SJCRH30 (cell line): ENCODE results near the gene SEC14L6. TPM values are rescaled to one million over a fixed set of nuclear protein-coding genes. Genes with fewer than 3 reads are reported as not detected.
"Not testable (repeated sequence)": the region's sequence is repeated elsewhere in the genome, so short reads cannot be mapped to it uniquely, and the experiment has no call there.

Experiments used
- DNase-seq, 2 experiments: peaks; one replicate each; pipeline ENCODE4 v3.0.0-alpha.2; 2015 to 2020
- H3K27ac ChIP-seq: fragments of 250-450 bp; sonication (Bioruptor Pico); 2 replicates; pipeline ENCODE4 v1.5.1; 2020; ENCODE audit warnings: mild to moderate bottlenecking, moderate library complexity
- H3K27me3 ChIP-seq: fragments of 250-450 bp; sonication (Bioruptor Pico); 2 replicates; pipeline ENCODE4 v1.5.1; 2020; ENCODE audit warnings: mild to moderate bottlenecking, moderate library complexity
- H3K36me3 ChIP-seq: fragments of 250-450 bp; sonication (Bioruptor Pico); 2 replicates; pipeline ENCODE4 v1.5.1; 2020; ENCODE audit warnings: mild to moderate bottlenecking, moderate library complexity
- H3K4me1 ChIP-seq: fragments of 250-450 bp; sonication (Bioruptor Pico); 2 replicates; pipeline ENCODE4 v1.5.1; 2020; ENCODE audit warnings: mild to moderate bottlenecking, moderate library complexity
- H3K4me3 ChIP-seq: fragments of 250-450 bp; sonication (Bioruptor Pico); 2 replicates; pipeline ENCODE4 v1.5.1; 2020; ENCODE audit warnings: mild to moderate bottlenecking, moderate library complexity
- H3K9me3 ChIP-seq: fragments of 250-450 bp; sonication (Bioruptor Pico); replicated peaks from 2 replicates; pipeline ENCODE4 v1.5.1; 2020; ENCODE audit warnings: mild to moderate bottlenecking, moderate library complexity
- total RNA-seq: library from RNA; depleted of rRNA; stranded (reverse); fragments of >200 nt; shearing (Covaris generic); gene quantifications from 2 replicates; pipeline ENCODE4 v1.2.3, GENCODE V29; 2014

The SEC14L6 gene
- total RNA-seq, 1 experiment from 2014 or later: not detected

- H3K9me3 ChIP-seq: no peaks in the 10 kb centered on the region
These were observed 10.7 kb upstream of the SEC14L6 start for GRCh38 chr22:30557243-30557642.

GRCh38 chr22:30556388-30556787, 9.8 kb upstream of the SEC14L6 start:
- H3K4me1 ChIP-seq: no peaks in the 10 kb centered on the region
- no peaks in the 10 kb centered on the region for H3K27me3 ChIP-seq
- no peak overlapping the region for H3K27ac ChIP-seq
- H3K36me3 ChIP-seq: no peaks in the 10 kb centered on the region
- no peaks in the 10 kb centered on the region for H3K9me3 ChIP-seq
- no peak overlapping the region for H3K4me3 ChIP-seq
- no peak for DNase-seq

More at GRCh38 chr22:30557243-30557642, 10.7 kb upstream of the SEC14L6 start:
- Histone ChIP-seq H3K27ac (no peak overlapping the region), H3K36me3 (no peaks in the 10 kb centered on the region), H3K27me3 (no peaks in the 10 kb centered on the region), H3K4me3 (no peak overlapping the region), H3K4me1 (no peaks in the 10 kb centered on the region)
- DNase-seq: no peak

GRCh38 chr22:30555282-30556210, 9.0 kb upstream of the SEC14L6 start:
- H3K9me3 ChIP-seq: no peaks in the 10 kb centered on the region
- no peak overlapping the region for H3K4me3 ChIP-seq
- H3K36me3 ChIP-seq: no peaks in the 10 kb centered on the region
- H3K27me3 ChIP-seq: no peaks in the 10 kb centered on the region
- no peak for DNase-seq
- H3K4me1 ChIP-seq: no peaks in the 10 kb centered on the region
- no peak overlapping the region for H3K27ac ChIP-seq

GRCh38 chr22:30553971-30554370, 7.4 kb upstream of the SEC14L6 start:
- Histone ChIP-seq H3K27ac (no peak overlapping the region), H3K27me3 (no peaks in the 10 kb centered on the region), H3K4me1 (no peaks in the 10 kb centered on the region), H3K4me3 (no peak overlapping the region), H3K36me3 (no peaks in the 10 kb centered on the region), H3K9me3 (no peaks in the 10 kb centered on the region)
- no peak for DNase-seq

GRCh38 chr22:30552719-30553118, 6.2 kb upstream of the SEC14L6 start:
- Histone ChIP-seq H3K4me1 (no peaks in the 10 kb centered on the region), H3K27me3 (no peaks in the 10 kb centered on the region), H3K4me3 (no peak overlapping the region), H3K27ac (no peak overlapping the region), H3K36me3 (no peaks in the 10 kb centered on the region), H3K9me3 (no peaks in the 10 kb centered on the region)
- DNase-seq: no peak

- not testable (repeated sequence) for H3K9me3 ChIP-seq, H3K4me1 ChIP-seq
These were observed 5.3 kb upstream of the SEC14L6 start for GRCh38 chr22:30551813-30552212.

GRCh38 chr22:30547188-30547587, 647 bp upstream of the SEC14L6 start:
- Histone ChIP-seq H3K36me3 (no peaks in the 10 kb centered on the region), H3K4me1 (no peaks in the 10 kb centered on the region), H3K9me3 (no peaks in the 10 kb centered on the region), H3K4me3 (no peak overlapping the region), H3K27ac (no peak overlapping the region), H3K27me3 (no peaks in the 10 kb centered on the region)
- DNase-seq: no peak

More at GRCh38 chr22:30551813-30552212, 5.3 kb upstream of the SEC14L6 start:
- not testable (repeated sequence) for H3K36me3 ChIP-seq, H3K27ac ChIP-seq, H3K4me3 ChIP-seq, DNase-seq, H3K27me3 ChIP-seq

- H3K4me3 ChIP-seq: no peak overlapping the region
These were observed 3.7 kb downstream of the SEC14L6 start for GRCh38 chr22:30542811-30543188.

GRCh38 chr22:30541961-30542810, 4.4 kb downstream of the SEC14L6 start:
- H3K4me1 ChIP-seq: no peaks in the 10 kb centered on the region
- no peak for DNase-seq
- no peak overlapping the region for H3K27ac ChIP-seq
- H3K36me3 ChIP-seq: no peaks in the 10 kb centered on the region
- H3K27me3 ChIP-seq: no peaks in the 10 kb centered on the region
- H3K4me3 ChIP-seq: no peak overlapping the region
- H3K9me3 ChIP-seq: no peaks in the 10 kb centered on the region

More at GRCh38 chr22:30542811-30543188, 3.7 kb downstream of the SEC14L6 start:
- no peak for DNase-seq
- H3K4me1 ChIP-seq: no peaks in the 10 kb centered on the region
- H3K9me3 ChIP-seq: no peaks in the 10 kb centered on the region
- no peak overlapping the region for H3K27ac ChIP-seq
- H3K27me3 ChIP-seq: no peaks in the 10 kb centered on the region
- H3K36me3 ChIP-seq: no peaks in the 10 kb centered on the region

- not testable (repeated sequence) for H3K27ac ChIP-seq, DNase-seq, H3K4me3 ChIP-seq, H3K27me3 ChIP-seq, H3K9me3 ChIP-seq, H3K36me3 ChIP-seq, H3K4me1 ChIP-seq
These were observed 5.0 kb downstream of the SEC14L6 start for GRCh38 chr22:30541511-30541910.

- Histone ChIP-seq H3K4me1 (no peaks in the 10 kb centered on the region), H3K9me3 (no peaks in the 10 kb centered on the region), H3K36me3 (no peaks in the 10 kb centered on the region), H3K27ac (no peak overlapping the region), H3K27me3 (no peaks in the 10 kb centered on the region), H3K4me3 (no peak overlapping the region)
- DNase-seq: no peak
These were observed 7.2 kb downstream of the SEC14L6 start for GRCh38 chr22:30539368-30539767.

GRCh38 chr22:30538280-30538679, 8.3 kb downstream of the SEC14L6 start:
- Histone ChIP-seq H3K4me1 (no peaks in the 10 kb centered on the region), H3K27ac (no peak overlapping the region), H3K9me3 (no peaks in the 10 kb centered on the region), H3K36me3 (no peaks in the 10 kb centered on the region), H3K27me3 (no peaks in the 10 kb centered on the region), H3K4me3 (no peak overlapping the region)
- DNase-seq: no peak

GRCh38 chr22:30537083-30537731, 9.3 kb downstream of the SEC14L6 start:
- DNase-seq: no peak
- Histone ChIP-seq H3K36me3 (no peaks in the 10 kb centered on the region), H3K4me1 (no peaks in the 10 kb centered on the region), H3K27me3 (no peaks in the 10 kb centered on the region), H3K9me3 (no peaks in the 10 kb centered on the region), H3K27ac (no peak overlapping the region), H3K4me3 (no peak overlapping the region)

- DNase-seq: no peak
- H3K4me3 ChIP-seq: no peak overlapping the region
- H3K27ac ChIP-seq: no peak overlapping the region
- no peaks in the 10 kb centered on the region for H3K4me1 ChIP-seq
- H3K9me3 ChIP-seq: no peaks in the 10 kb centered on the region
- H3K36me3 ChIP-seq: no peaks in the 10 kb centered on the region
- H3K27me3 ChIP-seq: no peaks in the 10 kb centered on the region
These were observed 11.4 kb downstream of the SEC14L6 start for GRCh38 chr22:30535182-30535581.
